ENCODE results near the gene OBI1. TPM values are rescaled to one million over a fixed set of nuclear protein-coding genes. Genes with fewer than 3 reads are reported as not detected.

Gene OBI1
- total RNA-seq, 1 experiment from 2014 or later = 14.0 TPM

DNA sequence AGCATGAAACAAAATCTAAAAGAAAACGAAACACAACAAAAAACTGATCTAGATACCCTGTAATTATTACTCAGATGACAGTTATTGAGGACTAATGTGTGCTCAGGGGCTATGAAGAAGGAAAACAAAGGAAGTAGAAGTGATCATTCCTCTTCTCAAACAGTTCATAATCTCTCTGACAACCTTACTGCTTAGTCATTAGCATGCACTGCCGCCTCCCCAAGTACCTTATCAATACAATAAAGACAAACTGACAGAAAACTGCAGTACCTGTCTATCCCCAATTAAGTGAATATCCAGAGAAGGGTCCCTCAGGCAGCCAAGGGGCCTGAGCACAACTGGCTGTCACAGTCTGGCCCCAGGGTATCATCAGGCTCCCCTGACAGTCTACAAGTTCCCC lies 33.6 kb downstream of the OBI1 start:
- H3K4me2 ChIP-seq (ENCODE audit: low read length) = no peak overlapping the region
- 0 out of 2 replicates have a peak, but pooled peaks cover 6% of the 10 kb centered on the region for H4K20me1 ChIP-seq (ENCODE audit: insufficient read depth)
- H3K9ac ChIP-seq (ENCODE audit: low read length) = no peak overlapping the region
- ChIA-PET RAD21 (ENCODE audit: low non-redundant PET in 1 of 2, low total read pairs in 2 of 2, uncharacterized antibody in 2 of 2, unreplicated experiment in 2 of 2) (no interaction called here), CTCF (no interaction called here), POLR2A (no interaction called here)
- H3K9me3 ChIP-seq (ENCODE audit: control insufficient read depth in 1 of 2, insufficient read depth in 1 of 2, low read depth in 1 of 2, low read length in 2 of 2) = no peaks in the 10 kb centered on the region
- H3K4me1 ChIP-seq (ENCODE audit: control insufficient read depth in 1 of 2, insufficient read depth in 2 of 2, low read length in 2 of 2) = no peaks in the 10 kb centered on the region
- peaks cover 2 to 3% of the 10 kb centered on the region in 2 experiments; a peak in 1 of 4 replicates for H3K36me3 ChIP-seq (ENCODE audit: control insufficient read depth in 1 of 2, insufficient read depth in 2 of 2, low read length in 2 of 2)
- no peak overlapping the region for H2AFZ ChIP-seq (ENCODE audit: low read depth, low read length, poor library complexity, severe bottlenecking)
- H3K27me3 ChIP-seq (ENCODE audit: insufficient read depth, low read length) = no peaks in the 10 kb centered on the region
- intact Hi-C loops (cut with micrococcal nuclease) = no loop called here
- TF ChIP-seq EGR1 (IDR thresholded peaks at IDR 0.05; ENCODE audit: low read depth) (no peak), JUND (IDR thresholded peaks at IDR 0.05) (no peak), POLR2AphosphoS5 (IDR thresholded peaks at IDR 0.05; ENCODE audit: low read depth, low read length) (no peak)
- peaks cover 21% of the 10 kb centered on the region for H3K79me2 ChIP-seq (ENCODE audit: insufficient read depth, low read length)
- no peak overlapping the region for H3K4me3 ChIP-seq (replicated peaks in 1 of 2; ENCODE audit: low read depth in 1 of 2, low read length in 2 of 2)
- DNase-seq (ENCODE audit: low read depth, low spot score) (no peak), ATAC-seq (no peak)
- no peak overlapping the region for H3K27ac ChIP-seq (ENCODE audit: low read depth, low read length)
- no TSS peak for BruUV-seq (replicated peaks)
- no peaks in the 10 kb centered on the region for H3K9me2 ChIP-seq (ENCODE audit: insufficient read depth)

DNA sequence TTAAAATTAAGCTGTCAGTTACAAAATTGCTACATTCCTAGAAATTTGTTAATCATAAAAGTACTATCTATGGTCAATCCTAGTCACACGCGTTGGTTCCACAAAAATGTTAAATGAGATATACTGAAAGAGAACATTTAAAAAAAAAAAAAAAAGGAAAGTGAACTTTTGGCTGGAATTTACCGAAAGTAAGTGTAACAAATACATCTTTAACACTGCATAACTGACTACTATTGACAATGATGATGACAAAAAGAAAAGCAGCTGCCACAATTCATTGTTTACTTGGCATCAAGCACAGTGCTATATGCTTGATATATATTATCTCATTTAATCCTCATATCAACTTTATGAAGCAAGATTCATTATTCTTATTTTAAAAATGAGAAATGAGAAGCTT lies 35.8 kb downstream of the OBI1 start:
- no peak overlapping the region for H3K9ac ChIP-seq (ENCODE audit: low read length)
- no peaks in the 10 kb centered on the region for H3K27me3 ChIP-seq (ENCODE audit: insufficient read depth, low read length)
- RAD21 ChIA-PET (ENCODE audit: low non-redundant PET in 1 of 2, low total read pairs in 2 of 2, uncharacterized antibody in 2 of 2, unreplicated experiment in 2 of 2) = no interaction called here
- no peak overlapping the region for H3K4me2 ChIP-seq (ENCODE audit: low read length)
- no peak overlapping the region for H2AFZ ChIP-seq (ENCODE audit: low read depth, low read length, poor library complexity, severe bottlenecking)
- ATAC-seq (no peak), DNase-seq (ENCODE audit: low read depth, low spot score) (no peak)
- no TSS peak for BruUV-seq (replicated peaks)
- CTCF ChIA-PET = no interaction called here
- TF ChIP-seq ELF1 (IDR thresholded peaks at IDR 0.05; ENCODE audit: borderline replicate concordance, low read depth) (no peak), TCF7L2 (IDR thresholded peaks at IDR 0.05; ENCODE audit: borderline replicate concordance, extremely low read depth, insufficient read depth, insufficient read length) (no peak), CBX3 (IDR thresholded peaks at IDR 0.05; ENCODE audit: low read depth) (no peak), FOSL1 (IDR thresholded peaks at IDR 0.05; ENCODE audit: low read depth) (no peak), ZFX (IDR thresholded peaks at IDR 0.05) (no peak), JUND (IDR thresholded peaks at IDR 0.05) (no peak), YY1 (IDR thresholded peaks at IDR 0.05; ENCODE audit: extremely low read depth, insufficient replicate concordance, low read depth, low read length) (no peak), CEBPB (IDR thresholded peaks at IDR 0.05; ENCODE audit: low read depth) (no peak), SRF (IDR thresholded peaks at IDR 0.05; ENCODE audit: low read depth) (no peak), SP1 (IDR thresholded peaks at IDR 0.05; ENCODE audit: low read depth) (no peak), EZH2 (IDR thresholded peaks at IDR 0.05) (no peak)
- 0 out of 2 replicates have a peak, but pooled peaks cover 6% of the 10 kb centered on the region for H4K20me1 ChIP-seq (ENCODE audit: insufficient read depth)
- POLR2A ChIA-PET = no interaction called here
- H3K9me3 ChIP-seq (ENCODE audit: control insufficient read depth in 1 of 2, insufficient read depth in 1 of 2, low read depth in 1 of 2, low read length in 2 of 2) = no peaks in the 10 kb centered on the region
- H3K36me3 ChIP-seq (ENCODE audit: control insufficient read depth in 1 of 2, insufficient read depth in 2 of 2, low read length in 2 of 2) = 0 out of 4 replicates have a peak, but pooled peaks cover 0 to 3% of the 10 kb centered on the region in 2 experiments
- intact Hi-C loops (cut with micrococcal nuclease) = no loop called here
- no peak overlapping the region for H3K27ac ChIP-seq (ENCODE audit: low read depth, low read length)
- no peaks in the 10 kb centered on the region for H3K4me1 ChIP-seq (ENCODE audit: control insufficient read depth in 1 of 2, insufficient read depth in 2 of 2, low read length in 2 of 2)
- H3K4me3 ChIP-seq (replicated peaks in 1 of 2; ENCODE audit: low read depth in 1 of 2, low read length in 2 of 2) = no peak overlapping the region
- peaks cover 26% of the 10 kb centered on the region for H3K79me2 ChIP-seq (ENCODE audit: insufficient read depth, low read length)
- H3K9me2 ChIP-seq (ENCODE audit: insufficient read depth) = no peaks in the 10 kb centered on the region
